Middle frontal gyrus (tissue), 1 donor: ENCODE data around the gene MPRIP.

Experiments
- DNase-seq: peaks from one replicate; pipeline ENCODE4 v3.0.0-alpha.2; 2015; ENCODE audit warnings: low spot score; ENCODE audit errors: extremely low spot score

Gene MPRIP

GRCh38 chr17:17204635-17205231 is 162.5 kb downstream of the MPRIP start:
- DNase-seq: no peak

- DNase-seq: no peak
Measured at GRCh38 chr17:17205368-17206123, 163.3 kb downstream of the MPRIP start.

- no peak for DNase-seq
Measured at GRCh38 chr17:17206124-17206912, 164.1 kb downstream of the MPRIP start, which contains the start of gene PLD6. Gene PLD6, minus strand, starts transcription at chr17:17206333. Its CDS starts 47 bp downstream, at chr17:17206286.

GRCh38 chr17:17206913-17207335 is 164.7 kb downstream of the MPRIP start:
- DNase-seq: no peak

- DNase-seq: no peak
Measured at GRCh38 chr17:17207998-17208397, 165.7 kb downstream of the MPRIP start.

GRCh38 chr17:17213775-17214174 is 171.5 kb downstream of the MPRIP start:
- DNase-seq: no peak

- no peak for DNase-seq
Measured at GRCh38 chr17:17214646-17215436, 172.6 kb downstream of the MPRIP start.

- DNase-seq: no peak
Measured at GRCh38 chr17:17215575-17215974, 173.3 kb downstream of the MPRIP start.

GRCh38 chr17:17216236-17216635 is 174.0 kb downstream of the MPRIP start:
- no peak for DNase-seq

- DNase-seq: no peak
Measured at GRCh38 chr17:17216776-17217175, 174.5 kb downstream of the MPRIP start.

GRCh38 chr17:17217995-17218394 is 175.7 kb downstream of the MPRIP start:
- no peak for DNase-seq

GRCh38 chr17:17220529-17220928 is 178.3 kb downstream of the MPRIP start:
- no peak for DNase-seq

- DNase-seq: no peak
Measured at GRCh38 chr17:17221329-17221728, 179.1 kb downstream of the MPRIP start.

- DNase-seq: no peak
Measured at GRCh38 chr17:17223736-17224135, 181.5 kb downstream of the MPRIP start.

- no peak for DNase-seq
Measured at GRCh38 chr17:17224137-17224536, 181.9 kb downstream of the MPRIP start.

GRCh38 chr17:17225901-17226300 is 183.6 kb downstream of the MPRIP start:
- DNase-seq: no peak

GRCh38 chr17:17226451-17227265 is 184.4 kb downstream of the MPRIP start:
- no peak for DNase-seq

- no peak for DNase-seq
Measured at GRCh38 chr17:17227608-17228520, 185.6 kb downstream of the MPRIP start.

GRCh38 chr17:17228521-17229279 is 186.4 kb downstream of the MPRIP start:
- no peak for DNase-seq
